KMS-11 (cell line): ENCODE data around the gene PRPS1L1.

ENCODE experiments used
- H2AFZ ChIP-seq: fragments of 200-600 bp; sonication (generic); 2 replicates; pipeline ENCODE4 v1.6.1; 2016; ENCODE audit warnings: antibody characterized with exemption, mixed run types, low read depth
- H3K27ac ChIP-seq: fragments of 200-600 bp; sonication (generic); 2 replicates; pipeline ENCODE4 v1.6.1; 2016; ENCODE audit warnings: mild to moderate bottlenecking, mixed run types
- H3K27me3 ChIP-seq: fragments of 200-600 bp; sonication (generic); 2 replicates; pipeline ENCODE4 v1.6.1; 2017; ENCODE audit warnings: mild to moderate bottlenecking, low read depth, mixed run types, moderate library complexity; ENCODE audit not compliant: insufficient read depth
- H3K36me3 ChIP-seq: fragments of 200-600 bp; sonication (generic); 2 replicates; pipeline ENCODE4 v1.6.1; 2017; ENCODE audit warnings: mild to moderate bottlenecking, mixed run types; ENCODE audit not compliant: insufficient read depth
- H3K4me1 ChIP-seq: fragments of 200-600 bp; sonication (generic); 2 replicates; pipeline ENCODE4 v1.6.1; 2016; ENCODE audit warnings: mild to moderate bottlenecking, low read depth, mixed run types; ENCODE audit not compliant: poor library complexity, severe bottlenecking
- H3K4me2 ChIP-seq: fragments of 200-600 bp; sonication (generic); 2 replicates; pipeline ENCODE4 v1.7.0; 2016; ENCODE audit warnings: mild to moderate bottlenecking, mixed run types
- H3K4me3 ChIP-seq: fragments of 200-600 bp; sonication (generic); IDR thresholded peaks from 2 replicates; pipeline ENCODE4 v1.6.1; 2017; ENCODE audit warnings: low read depth, low read length, mixed read lengths; ENCODE audit not compliant: insufficient read depth
- H3K79me2 ChIP-seq: fragments of 200-600 bp; sonication (generic); 2 replicates; pipeline ENCODE4 v1.6.1; 2016; ENCODE audit warnings: low read depth, mixed run types; ENCODE audit not compliant: insufficient read depth
- H3K9ac ChIP-seq: fragments of 200-600 bp; sonication (generic); 2 replicates; pipeline ENCODE4 v1.6.1; 2016; ENCODE audit warnings: mild to moderate bottlenecking, mixed run types
- H4K20me1 ChIP-seq: fragments of 200-600 bp; sonication (generic); 2 replicates; pipeline ENCODE4 v1.6.1; 2016; ENCODE audit warnings: mild to moderate bottlenecking, mixed run types; ENCODE audit not compliant: insufficient read depth
- CTCF ChIP-seq: fragments of 200-600 bp; sonication (generic); conservative IDR thresholded peaks from 2 replicates; pipeline ENCODE4 v1.6.1; 2017; ENCODE audit warnings: low read depth, mild to moderate bottlenecking, antibody characterized with exemption, low read length, moderate library complexity, mixed read lengths

The PRPS1L1 gene

GRCh38 chr7:18049262-18049661 is 21.6 kb upstream of the PRPS1L1 start:
- Histone ChIP-seq H3K4me1 (peaks cover 24% of the 10 kb centered on the region), H3K27ac (no peak overlapping the region), H2AFZ (no peak overlapping the region), H3K27me3 (no peaks in the 10 kb centered on the region), H3K4me3 (no peak overlapping the region), H3K36me3 (no peaks in the 10 kb centered on the region), H3K79me2 (no peaks in the 10 kb centered on the region), H3K9ac (no peak overlapping the region), H3K4me2 (no peak overlapping the region), H4K20me1 (no peaks in the 10 kb centered on the region)
- TF ChIP-seq CTCF, result no peak

DNA sequence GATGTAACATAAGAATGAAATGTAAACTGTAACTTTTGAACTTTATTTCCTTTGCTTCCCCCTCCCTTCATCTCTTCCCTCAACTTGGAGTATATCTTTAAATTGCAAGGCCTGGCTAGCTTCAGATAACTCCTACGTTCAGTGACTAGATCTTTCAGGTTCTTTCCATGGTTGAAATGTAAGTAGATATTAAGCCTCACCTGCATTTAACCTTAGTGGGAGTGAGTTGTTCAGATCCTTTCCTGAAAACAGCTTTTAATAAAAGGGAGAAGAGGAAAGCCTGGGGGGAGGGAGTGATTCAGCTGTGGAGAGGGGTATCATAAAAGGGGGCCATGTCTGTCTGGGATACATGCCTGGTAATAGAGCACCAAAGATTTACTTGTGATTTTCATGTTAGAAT is 19.0 kb upstream of the PRPS1L1 start:
- TF ChIP-seq CTCF, result no peak
- Histone ChIP-seq H3K79me2 (no peaks in the 10 kb centered on the region), H3K27me3 (no peaks in the 10 kb centered on the region), H3K36me3 (no peaks in the 10 kb centered on the region), H3K27ac (no peak overlapping the region), H4K20me1 (no peaks in the 10 kb centered on the region), H2AFZ (no peak overlapping the region), H3K4me3 (no peak overlapping the region), H3K9ac (no peak overlapping the region), H3K4me2 (no peak overlapping the region), H3K4me1 (peaks cover 25% of the 10 kb centered on the region)

DNA sequence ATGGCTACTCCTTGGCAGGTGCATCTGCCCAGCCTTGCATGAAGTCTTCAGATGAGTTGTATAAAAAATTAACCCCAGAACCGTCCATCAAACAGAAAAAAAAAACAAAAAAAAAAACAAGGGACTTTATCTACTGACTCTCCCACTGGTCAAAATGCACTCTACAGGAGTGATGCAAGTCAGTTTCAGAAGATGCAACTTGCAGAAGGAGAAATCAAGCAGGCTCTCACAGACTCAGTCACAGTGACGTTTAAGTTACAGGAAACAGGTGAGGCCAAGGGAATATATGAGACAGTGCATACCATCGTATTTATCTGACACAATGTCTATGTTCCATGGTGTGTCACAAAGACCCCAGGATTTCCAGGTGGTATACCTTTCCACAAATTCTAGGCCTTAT is 17.5 kb upstream of the PRPS1L1 start:
- TF ChIP-seq CTCF, result no peak
- H4K20me1 ChIP-seq, result no peaks in the 10 kb centered on the region
- H3K9ac ChIP-seq, result no peak overlapping the region
- H3K4me2 ChIP-seq, result peak overlapping the region; percentile 29; the same call in 1 of the 2 replicates
- H3K79me2 ChIP-seq, result no peaks in the 10 kb centered on the region
- H2AFZ ChIP-seq, result no peak overlapping the region
- no peak overlapping the region for H3K27ac ChIP-seq
- H3K4me3 ChIP-seq, result no peak overlapping the region
- no peaks in the 10 kb centered on the region for H3K36me3 ChIP-seq
- H3K27me3 ChIP-seq, result no peaks in the 10 kb centered on the region
- H3K4me1 ChIP-seq, result peaks cover 35% of the 10 kb centered on the region

- no peaks in the 10 kb centered on the region for H3K27me3 ChIP-seq
- H2AFZ ChIP-seq, result no peak overlapping the region
- no peak overlapping the region for H3K4me2 ChIP-seq
- H3K27ac ChIP-seq, result no peak overlapping the region
- H3K79me2 ChIP-seq, result no peaks in the 10 kb centered on the region
- peaks cover 29% of the 10 kb centered on the region for H3K4me1 ChIP-seq
- no peak for TF ChIP-seq CTCF
- H3K4me3 ChIP-seq, result no peak overlapping the region
- H4K20me1 ChIP-seq, result no peaks in the 10 kb centered on the region
- no peak overlapping the region for H3K9ac ChIP-seq
- no peaks in the 10 kb centered on the region for H3K36me3 ChIP-seq
Measured at GRCh38 chr7:18041191-18041590, 13.5 kb upstream of the PRPS1L1 start.

- Histone ChIP-seq H3K4me2 (no peak overlapping the region), H3K9ac (no peak overlapping the region), H3K27me3 (no peaks in the 10 kb centered on the region), H3K79me2 (no peaks in the 10 kb centered on the region), H4K20me1 (no peaks in the 10 kb centered on the region), H3K36me3 (no peaks in the 10 kb centered on the region), H3K4me1 (peaks cover 19% of the 10 kb centered on the region), H3K4me3 (no peak overlapping the region), H2AFZ (no peak overlapping the region), H3K27ac (no peak overlapping the region)
- no peak for TF ChIP-seq CTCF
Measured at GRCh38 chr7:18040196-18040595, 12.6 kb upstream of the PRPS1L1 start.
